Prostate gland (tissue), 2 donors: ENCODE measurements around the gene TMEM135. TPM values are rescaled to one million over a fixed set of nuclear protein-coding genes. Genes with fewer than 3 reads are reported as not detected.

Experiments
- DNase-seq: peaks from one replicate; pipeline ENCODE4 v3.0.0-alpha.2; 2019; ENCODE audit warnings: low spot score
- H3K27ac ChIP-seq, 2 donors: fragments of 200-600 bp; sonication (generic); 2 replicates each; pipeline ENCODE4 v1.5.1; 2017 to 2019
- H3K27me3 ChIP-seq: fragments of 200-600 bp; sonication (generic); replicated peaks from 2 replicates; pipeline ENCODE4 v1.5.1; 2019; ENCODE audit not compliant: insufficient read depth
- H3K36me3 ChIP-seq, 2 donors: fragments of 200-600 bp; sonication (generic); 1 replicate in 1 of 2; 2 replicates in 1 of 2; pipeline versions ENCODE4 v1.5.1 to v1.8.1; 2017 to 2019
- H3K4me1 ChIP-seq: fragments of 200-600 bp; sonication (generic); replicated peaks from 2 replicates; pipeline ENCODE4 v1.5.1; 2019
- H3K4me3 ChIP-seq, 2 donors: fragments of 200-600 bp; sonication (generic); 2 replicates each; pipeline ENCODE4 v1.5.1; 2017 to 2019
- H3K9me3 ChIP-seq: fragments of 200-600 bp; sonication (generic); 2 replicates; pipeline ENCODE4 v1.5.1; 2017
- POLR2A ChIP-seq: fragments of 450-650 bp; IDR thresholded peaks from one replicate; pipeline ENCODE4 v1.6.1; 2016; ENCODE audit warnings: antibody characterized with exemption, mild to moderate bottlenecking
- POLR2AphosphoS5 ChIP-seq: sonication (generic); formaldehyde crosslinking; IDR thresholded peaks from one replicate; pipeline ENCODE4 v1.6.1; 2017; ENCODE audit warnings: antibody characterized with exemption
- WGBS: methylation state at CpG from one replicate; pipeline ENCODE4 v1.1.5; 2018; 5-methylcytosine and 5-hydroxymethylcytosine counted together
- intact Hi-C: fragments of 100-400 bp; cut with DNase I; formaldehyde crosslinking; loops from one replicate; pipeline ENCODE4 v1.14.2; 2022
- total RNA-seq, 2 donors: library from RNA; depleted of rRNA; stranded (reverse); fragments of >200 nt; gene quantifications; one replicate each; pipeline ENCODE4 v1.1.0, GENCODE V29; 2016
- TF ChIP-seq, protein P1 (sequence below), 4 experiments: fragments of 200-600 bp in 2 of 4; fragments of 450-650 bp in 2 of 4; sonication (generic) in 2 of 4; IDR thresholded peaks; 1 replicate in 3 of 4; 2 replicates in 1 of 4; pipeline ENCODE4 v1.5.1; 2016 to 2019; ENCODE audit warnings: antibody characterized with exemption in 4 of 4, mild to moderate bottlenecking in 2 of 4, moderate library complexity in 2 of 4

The TMEM135 gene
- total RNA-seq, 2 donors from 2014 or later, result 22.3 to 42.1 TPM

DNA sequence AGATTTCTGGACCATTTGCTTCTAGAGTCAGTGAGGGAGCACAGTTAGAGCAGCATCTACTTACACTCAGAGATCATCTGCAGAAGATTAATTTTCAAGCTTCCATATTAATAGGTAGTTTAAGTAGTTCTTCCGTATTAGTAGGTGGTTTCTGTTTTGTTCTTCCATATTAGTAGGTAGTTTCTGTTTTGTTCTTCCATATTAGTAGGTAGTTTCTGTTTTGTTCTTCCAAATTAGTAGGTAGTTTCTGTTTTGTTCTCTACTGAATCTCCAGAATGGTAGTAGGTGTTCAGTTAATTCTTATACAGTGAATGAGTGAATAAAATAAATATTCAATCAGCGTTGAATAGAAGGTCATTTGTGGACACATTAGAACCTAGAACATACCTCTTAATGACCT, 175.7 kb downstream of the TMEM135 start:
- TF ChIP-seq POLR2AphosphoS5 (no peak), POLR2A (no peak)
- TF ChIP-seq, protein P1, sequence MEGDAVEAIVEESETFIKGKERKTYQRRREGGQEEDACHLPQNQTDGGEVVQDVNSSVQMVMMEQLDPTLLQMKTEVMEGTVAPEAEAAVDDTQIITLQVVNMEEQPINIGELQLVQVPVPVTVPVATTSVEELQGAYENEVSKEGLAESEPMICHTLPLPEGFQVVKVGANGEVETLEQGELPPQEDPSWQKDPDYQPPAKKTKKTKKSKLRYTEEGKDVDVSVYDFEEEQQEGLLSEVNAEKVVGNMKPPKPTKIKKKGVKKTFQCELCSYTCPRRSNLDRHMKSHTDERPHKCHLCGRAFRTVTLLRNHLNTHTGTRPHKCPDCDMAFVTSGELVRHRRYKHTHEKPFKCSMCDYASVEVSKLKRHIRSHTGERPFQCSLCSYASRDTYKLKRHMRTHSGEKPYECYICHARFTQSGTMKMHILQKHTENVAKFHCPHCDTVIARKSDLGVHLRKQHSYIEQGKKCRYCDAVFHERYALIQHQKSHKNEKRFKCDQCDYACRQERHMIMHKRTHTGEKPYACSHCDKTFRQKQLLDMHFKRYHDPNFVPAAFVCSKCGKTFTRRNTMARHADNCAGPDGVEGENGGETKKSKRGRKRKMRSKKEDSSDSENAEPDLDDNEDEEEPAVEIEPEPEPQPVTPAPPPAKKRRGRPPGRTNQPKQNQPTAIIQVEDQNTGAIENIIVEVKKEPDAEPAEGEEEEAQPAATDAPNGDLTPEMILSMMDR (IDR thresholded peaks at IDR 0.05), result no peak
- WGBS, result 96% methylated on average over 2 of the region's 2 CpGs
- no peaks in the 10 kb centered on the region for H3K36me3 ChIP-seq
- DNase-seq, result no peak
- no peaks in the 10 kb centered on the region for H3K9me3 ChIP-seq
- H3K27ac ChIP-seq, result no peak overlapping the region
- H3K4me3 ChIP-seq, result no peak overlapping the region
- intact Hi-C loops, result no loop called here
- H3K27me3 ChIP-seq, result no peaks in the 10 kb centered on the region
- no peaks in the 10 kb centered on the region for H3K4me1 ChIP-seq

DNA sequence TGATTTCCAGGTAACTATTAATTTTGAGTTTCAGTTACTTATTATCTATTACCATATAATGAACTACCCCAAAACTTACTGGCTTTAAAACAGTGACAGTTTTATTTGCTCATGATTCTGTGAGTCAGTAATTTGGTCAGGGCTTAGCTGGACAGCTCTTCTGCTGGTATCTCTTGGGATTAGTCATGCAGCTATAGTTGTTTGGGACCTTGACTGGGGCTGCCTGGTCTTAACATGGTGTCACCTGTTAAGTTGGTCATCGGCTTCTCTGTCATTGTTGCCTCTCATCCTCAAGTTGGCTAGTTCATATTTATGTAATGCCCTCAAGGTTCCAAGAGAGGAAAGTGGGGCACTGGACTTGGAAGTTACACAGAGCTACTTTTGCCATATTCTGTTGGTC, 177.5 kb downstream of the TMEM135 start:
- no peak overlapping the region for H3K27ac ChIP-seq
- TF ChIP-seq POLR2A (no peak), POLR2AphosphoS5 (no peak)
- TF ChIP-seq, protein P1 (IDR thresholded peaks at IDR 0.05), result no peak
- H3K27me3 ChIP-seq, result no peaks in the 10 kb centered on the region
- no peaks in the 10 kb centered on the region for H3K4me1 ChIP-seq
- no peaks in the 10 kb centered on the region for H3K36me3 ChIP-seq
- H3K4me3 ChIP-seq, result no peak overlapping the region
- no peak for DNase-seq
- intact Hi-C loops, result no loop called here
- WGBS, result 84% methylated on average over 1 of the region's 1 CpG
- no peaks in the 10 kb centered on the region for H3K9me3 ChIP-seq

GRCh38 chr11:87219266-87219665, 181.5 kb downstream of the TMEM135 start:
- intact Hi-C loops, result no loop called here
- no peaks in the 10 kb centered on the region for H3K4me1 ChIP-seq
- 93% methylated on average over 4 of the region's 4 CpGs for WGBS
- DNase-seq, result no peak
- no peak for TF ChIP-seq POLR2AphosphoS5
- TF ChIP-seq, protein P1 (IDR thresholded peaks at IDR 0.05), result no peak
- no peak for TF ChIP-seq POLR2A
- no peaks in the 10 kb centered on the region for H3K36me3 ChIP-seq
- H3K9me3 ChIP-seq, result no peaks in the 10 kb centered on the region
- no peaks in the 10 kb centered on the region for H3K27me3 ChIP-seq
- H3K27ac ChIP-seq, result no peak overlapping the region
- no peak overlapping the region for H3K4me3 ChIP-seq

GRCh38 chr11:87223816-87224215, 186.1 kb downstream of the TMEM135 start:
- Histone ChIP-seq H3K36me3 (no peaks in the 10 kb centered on the region), H3K27me3 (no peaks in the 10 kb centered on the region), H3K9me3 (no peaks in the 10 kb centered on the region), H3K4me3 (no peak overlapping the region), H3K27ac (no peak overlapping the region), H3K4me1 (no peaks in the 10 kb centered on the region)
- WGBS, result 94% methylated on average over 2 of the region's 2 CpGs
- intact Hi-C loops, result no loop called here
- no peak for DNase-seq
- TF ChIP-seq POLR2AphosphoS5, result no peak
- TF ChIP-seq POLR2A, result no peak
- TF ChIP-seq, protein P1 (IDR thresholded peaks at IDR 0.05), result no peak

DNA sequence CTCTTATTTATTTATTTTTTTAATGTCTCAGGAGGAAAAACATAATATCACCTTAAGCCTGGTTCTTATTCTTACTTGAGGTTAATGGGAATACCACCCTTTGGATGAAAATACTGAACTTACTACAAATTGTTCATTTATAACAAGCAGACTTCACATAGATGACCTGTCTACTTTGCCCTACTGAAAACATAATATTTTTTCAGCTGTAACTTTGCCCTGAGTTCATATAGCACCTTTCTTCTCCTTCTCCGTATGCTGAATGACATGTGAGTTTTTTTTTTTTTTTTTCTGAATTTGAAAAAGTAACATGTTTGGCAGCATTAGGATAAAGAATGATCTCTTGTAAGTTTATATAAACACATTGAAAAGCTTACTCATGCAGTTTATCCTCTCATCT, 186.8 kb downstream of the TMEM135 start:
- no peaks in the 10 kb centered on the region for H3K9me3 ChIP-seq
- no peaks in the 10 kb centered on the region for H3K27me3 ChIP-seq
- TF ChIP-seq POLR2A, result no peak
- no peak for TF ChIP-seq POLR2AphosphoS5
- TF ChIP-seq, protein P1 (IDR thresholded peaks at IDR 0.05), result no peak
- no peaks in the 10 kb centered on the region for H3K36me3 ChIP-seq
- intact Hi-C loops, result no loop called here
- no peak for DNase-seq
- no peaks in the 10 kb centered on the region for H3K4me1 ChIP-seq
- no peak overlapping the region for H3K4me3 ChIP-seq
- 71% methylated on average over 1 of the region's 1 CpG for WGBS
- H3K27ac ChIP-seq, result no peak overlapping the region
